Mammary epithelial cell (primary cell): ENCODE results near the gene NAA80.

Source experiments
- CTCF ChIP-seq, 2 donors: IDR thresholded peaks in 1 of 2; conservative IDR thresholded peaks in 1 of 2; 2 replicates each; pipeline ENCODE4 v1.5.1; 2011 to 2012; ENCODE audit warnings: inconsistent platforms in 2 of 2, low read length in 2 of 2, mild to moderate bottlenecking in 2 of 2, control low read depth in 1 of 2, low read depth in 1 of 2; ENCODE audit not compliant: insufficient read depth in 1 of 2; ENCODE audit errors: extremely low read depth in 1 of 2
- EZH2 ChIP-seq: IDR thresholded peaks from 2 replicates; pipeline ENCODE4 v1.6.1; 2012; ENCODE audit warnings: low read length, inconsistent platforms, borderline replicate concordance

GRCh38 chr3:50331364-50331907 is 32.2 kb upstream of the NAA80 start:
- TF ChIP-seq CTCF (conservative IDR thresholded peaks at IDR 0.05 in 1 of 2, IDR thresholded peaks at IDR 0.05 in 1 of 2; ENCODE audit: extremely low read depth in 1 of 2, insufficient read depth in 1 of 2, low read depth in 1 of 2, low read length in 2 of 2): no peak
- TF ChIP-seq EZH2: no peak
